Activated B cell treated with CpG ODN at 0.5 μM for 24 hours (primary cell): Measurements from ENCODE around the gene ADNP. TPM values are rescaled to one million over a fixed set of nuclear protein-coding genes. Genes with fewer than 3 reads are reported as not detected.

ENCODE experiments used
- ATAC-seq: fragments of 200-7000 bp; cut with Tn5 transposase; one replicate; pipeline ENCODE4 v1.10.0; 2021; ENCODE audit warnings: low read depth, mild to moderate bottlenecking, moderate library complexity
- CTCF ChIA-PET: fragments of 350-600 bp; sonication (Branson Sonifier 250); formaldehyde crosslinking; loops from one replicate; lab custom pipeline; 2021; ENCODE audit warnings: antibody characterized with exemption; lab: Charles Lee
- POLR2A ChIA-PET: fragments of 350-600 bp; sonication (Branson Sonifier 250); formaldehyde crosslinking; loops from one replicate; lab custom pipeline; 2021; ENCODE audit warnings: antibody characterized with exemption; lab: Charles Lee
- DNase-seq: peaks from one replicate; pipeline ENCODE4 v3.0.0; 2022
- H3K27ac Mint-ChIP-seq: one replicate; pipeline ENCODE4 v1.8.0; 2020; ENCODE audit warnings: mixed read lengths
- H3K27me3 Mint-ChIP-seq: one replicate; pipeline ENCODE4 v1.8.0; 2021; ENCODE audit warnings: mixed read lengths
- H3K36me3 Mint-ChIP-seq: one replicate; pipeline ENCODE4 v1.8.0; 2021; ENCODE audit warnings: low read depth, mixed read lengths
- H3K4me1 Mint-ChIP-seq: one replicate; pipeline ENCODE4 v1.8.0; 2021; ENCODE audit warnings: mixed read lengths
- H3K4me3 Mint-ChIP-seq: one replicate; pipeline ENCODE4 v1.8.0; 2020; ENCODE audit warnings: mild to moderate bottlenecking, mixed read lengths
- H3K9me3 Mint-ChIP-seq: one replicate; pipeline ENCODE4 v1.8.0; 2020; ENCODE audit warnings: mixed read lengths
- intact Hi-C: fragments of 100-400 bp; cut with micrococcal nuclease; formaldehyde crosslinking; loops from one replicate; pipeline ENCODE4 v1.15.1; 2024
- total RNA-seq: library from RNA; stranded (reverse); gene quantifications from 2 replicates; pipeline ENCODE4 v1.2.3, GENCODE V29; 2022
- TF ChIP-seq, protein P1 (sequence below): fragments of 200-600 bp; IDR thresholded peaks from one replicate; pipeline ENCODE4 v1.8.0; 2022; ENCODE audit warnings: antibody characterized with exemption, mild to moderate bottlenecking

Gene ADNP
- total RNA-seq, 1 donor from 2014 or later, result 99.3 TPM

DNA sequence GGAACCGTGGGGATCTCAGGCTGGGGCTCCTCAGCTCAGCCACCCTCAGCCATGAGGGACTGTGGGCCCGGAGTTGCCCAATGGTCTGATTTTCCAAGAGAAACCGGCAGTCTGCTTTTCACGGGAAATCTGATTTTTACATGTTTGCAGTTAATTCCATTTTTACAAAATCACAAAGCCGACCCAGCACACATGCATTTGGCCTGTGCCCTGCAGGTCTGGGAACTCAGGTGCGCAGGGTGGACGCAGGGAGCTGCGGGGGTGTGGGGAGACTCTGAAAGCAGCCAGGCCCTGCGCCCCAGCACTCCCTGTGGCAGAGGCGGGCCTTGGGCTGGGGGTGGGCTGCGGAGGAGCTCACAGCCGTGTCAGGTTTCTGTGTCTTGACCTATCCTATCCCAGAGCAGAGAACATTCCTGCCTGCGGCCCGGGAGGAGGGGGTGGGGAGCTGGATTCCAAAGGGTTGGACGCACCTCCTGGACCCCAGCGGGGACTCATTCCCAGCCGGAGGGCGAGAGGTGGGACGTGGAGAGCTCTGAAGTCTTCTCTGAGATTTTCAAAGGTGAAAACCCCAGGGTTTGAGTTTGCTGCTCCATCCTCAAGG, 60.6 kb downstream of the ADNP start:
- intact Hi-C loops, result loop anchor here (5.0 kb wide), 1 partner anchor 78 kb away; no protein-coding TSS in a partner anchor
- ATAC-seq (no peak), DNase-seq (no peak)
- Mint-ChIP-seq H3K27ac (no peak overlapping the region), H3K4me3 (no peak overlapping the region), H3K36me3 (peaks cover 45% of the 10 kb centered on the region), H3K9me3 (no peaks in the 10 kb centered on the region), H3K4me1 (peaks cover 19% of the 10 kb centered on the region), H3K27me3 (no peaks in the 10 kb centered on the region)
- POLR2A ChIA-PET, result no interaction called here
- CTCF ChIA-PET, result interaction anchor here (1.2 kb wide), 1 partner anchor 59 kb away, joined by 4 read pairs; no protein-coding TSS in a partner anchor
- TF ChIP-seq, protein P1, sequence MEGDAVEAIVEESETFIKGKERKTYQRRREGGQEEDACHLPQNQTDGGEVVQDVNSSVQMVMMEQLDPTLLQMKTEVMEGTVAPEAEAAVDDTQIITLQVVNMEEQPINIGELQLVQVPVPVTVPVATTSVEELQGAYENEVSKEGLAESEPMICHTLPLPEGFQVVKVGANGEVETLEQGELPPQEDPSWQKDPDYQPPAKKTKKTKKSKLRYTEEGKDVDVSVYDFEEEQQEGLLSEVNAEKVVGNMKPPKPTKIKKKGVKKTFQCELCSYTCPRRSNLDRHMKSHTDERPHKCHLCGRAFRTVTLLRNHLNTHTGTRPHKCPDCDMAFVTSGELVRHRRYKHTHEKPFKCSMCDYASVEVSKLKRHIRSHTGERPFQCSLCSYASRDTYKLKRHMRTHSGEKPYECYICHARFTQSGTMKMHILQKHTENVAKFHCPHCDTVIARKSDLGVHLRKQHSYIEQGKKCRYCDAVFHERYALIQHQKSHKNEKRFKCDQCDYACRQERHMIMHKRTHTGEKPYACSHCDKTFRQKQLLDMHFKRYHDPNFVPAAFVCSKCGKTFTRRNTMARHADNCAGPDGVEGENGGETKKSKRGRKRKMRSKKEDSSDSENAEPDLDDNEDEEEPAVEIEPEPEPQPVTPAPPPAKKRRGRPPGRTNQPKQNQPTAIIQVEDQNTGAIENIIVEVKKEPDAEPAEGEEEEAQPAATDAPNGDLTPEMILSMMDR, result no peak

DNA sequence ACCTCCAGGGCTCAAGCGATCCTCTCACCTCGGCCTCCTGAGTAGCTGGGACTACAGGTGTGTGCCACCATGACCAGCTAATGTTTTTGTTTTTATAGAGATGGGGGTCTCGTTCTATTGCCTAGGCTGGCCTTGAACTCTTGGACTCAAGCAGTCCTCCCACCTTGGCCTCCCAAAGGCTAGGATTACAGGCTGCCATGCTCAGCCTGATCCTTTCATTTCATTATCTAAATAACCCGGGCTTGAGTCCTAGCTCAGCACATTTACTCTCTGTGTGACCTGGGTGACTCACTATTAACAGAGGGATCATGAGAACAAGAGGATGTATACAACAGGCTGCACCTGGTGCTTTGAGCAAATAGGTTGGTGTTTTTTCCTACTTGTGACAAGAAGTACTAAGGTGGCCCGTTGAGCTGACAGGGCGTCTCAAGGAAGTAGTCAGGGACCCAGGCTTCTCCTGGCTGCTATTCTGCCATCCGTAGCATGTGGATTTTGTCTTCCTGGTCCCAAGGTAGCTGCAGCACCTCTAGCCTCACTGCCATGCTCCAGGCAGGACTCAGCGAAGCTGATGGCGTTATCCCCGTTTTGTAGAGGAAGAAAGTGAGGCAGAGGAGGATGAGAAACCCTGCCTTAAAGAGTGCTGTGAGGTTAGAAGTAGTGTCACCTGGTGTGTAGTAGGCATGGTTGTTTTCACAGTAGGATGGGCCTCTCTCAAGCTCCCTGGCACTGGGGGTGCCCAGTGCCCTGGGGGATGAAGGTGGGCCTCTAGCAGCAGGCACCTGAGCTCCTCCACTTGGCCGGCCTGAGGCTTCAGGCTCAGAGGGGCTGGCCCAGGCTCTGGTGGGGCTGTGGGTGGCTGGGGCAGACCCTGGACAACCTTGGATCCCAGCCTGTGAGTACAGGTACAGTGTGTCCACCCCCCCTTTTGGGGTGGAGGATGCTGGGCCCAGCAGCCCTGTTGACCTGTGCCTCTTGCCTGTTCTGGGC, 62.4 kb downstream of the ADNP start:
- H3K36me3 Mint-ChIP-seq, result peaks cover 40% of the 10 kb centered on the region
- H3K27me3 Mint-ChIP-seq, result no peaks in the 10 kb centered on the region
- H3K4me3 Mint-ChIP-seq, result no peak overlapping the region
- ATAC-seq (no peak), DNase-seq (no peak)
- H3K4me1 Mint-ChIP-seq, result peaks cover 19% of the 10 kb centered on the region
- H3K27ac Mint-ChIP-seq, result peak overlapping the region; percentile 70
- no peaks in the 10 kb centered on the region for H3K9me3 Mint-ChIP-seq
- intact Hi-C loops, result no loop called here
- ChIA-PET CTCF (interaction anchor here (1.0 kb wide), 1 partner anchor 74 kb away, joined by 4 read pairs; no protein-coding TSS in a partner anchor), POLR2A (no interaction called here)
- TF ChIP-seq, protein P1, result no peak

DNA sequence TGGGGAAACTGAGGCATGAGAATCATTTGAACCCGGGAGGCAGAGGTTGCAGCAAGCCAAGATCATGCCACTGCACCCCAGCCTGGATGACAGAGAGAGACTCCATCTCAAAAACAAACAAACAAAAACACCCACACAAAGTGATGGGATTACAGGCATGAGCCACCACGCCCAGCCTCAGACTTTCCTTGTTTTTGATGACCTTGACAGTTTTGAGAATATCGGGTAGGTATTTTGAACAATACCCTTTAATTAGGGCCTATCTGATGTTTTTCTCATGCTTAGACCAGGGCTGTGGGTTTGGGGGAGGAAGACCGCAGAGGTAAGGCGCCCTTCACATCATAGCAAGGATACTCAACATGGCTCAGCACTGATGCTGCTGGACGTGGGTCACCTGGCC, 63.4 kb downstream of the ADNP start:
- DNase-seq, result no peak
- Mint-ChIP-seq H3K4me1 (peaks cover 17% of the 10 kb centered on the region), H3K27me3 (no peaks in the 10 kb centered on the region), H3K4me3 (no peak overlapping the region), H3K9me3 (no peaks in the 10 kb centered on the region), H3K36me3 (peaks cover 40% of the 10 kb centered on the region), H3K27ac (no peak overlapping the region)
- ChIA-PET CTCF (no interaction called here), POLR2A (no interaction called here)
- intact Hi-C loops, result no loop called here
- TF ChIP-seq, protein P1, result no peak
- no peak for ATAC-seq

DNA sequence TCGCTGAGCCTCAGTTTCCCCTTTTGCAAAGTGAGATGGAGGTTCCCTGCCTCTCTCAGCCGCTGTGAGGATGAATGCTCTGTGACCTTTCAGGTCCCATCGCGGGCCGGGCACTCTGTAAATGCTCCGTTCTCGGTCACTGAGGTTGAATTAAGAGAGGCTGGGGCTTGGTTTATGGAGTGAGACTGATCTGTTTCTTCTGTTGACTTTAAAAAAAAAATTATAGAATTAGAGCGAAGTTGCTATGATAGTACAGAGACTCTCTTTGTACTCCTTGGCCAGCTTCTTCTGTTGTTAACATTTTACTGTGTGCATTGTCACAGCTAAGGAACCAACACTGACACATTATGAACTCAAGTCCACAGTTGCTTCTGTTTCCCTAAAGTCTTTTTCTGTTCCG, 64.4 kb downstream of the ADNP start:
- DNase-seq, result no peak
- Mint-ChIP-seq H3K27ac (no peak overlapping the region), H3K27me3 (no peaks in the 10 kb centered on the region), H3K36me3 (peaks cover 42% of the 10 kb centered on the region), H3K4me1 (peaks cover 11% of the 10 kb centered on the region), H3K4me3 (no peak overlapping the region), H3K9me3 (no peaks in the 10 kb centered on the region)
- ChIA-PET CTCF (no interaction called here), POLR2A (interaction anchor here (1.0 kb wide), 1 partner anchor 45 kb away, joined by 4 read pairs; no protein-coding TSS in a partner anchor)
- TF ChIP-seq, protein P1, result no peak
- intact Hi-C loops, result no loop called here
- ATAC-seq, result no peak
